ENCODE results near the gene ASB2.

ASB2 gene

GRCh38 chr14:93898731-93899130 is 77.6 kb downstream of the ASB2 start:
- no peak overlapping the region for H3K9ac ChIP-seq (ENCODE audit: insufficient read length, low read depth)
- no peaks in the 10 kb centered on the region for H3K4me1 ChIP-seq (ENCODE audit: insufficient read depth, insufficient read length)
- TF ChIP-seq SUZ12 (IDR thresholded peaks at IDR 0.05; ENCODE audit: extremely low read depth, insufficient read depth, insufficient read length) (no peak), ZNF274 (IDR thresholded peaks at IDR 0.05; ENCODE audit: low read depth, low read length) (no peak), YY1 (IDR thresholded peaks at IDR 0.05; ENCODE audit: insufficient read depth, insufficient read length) (no peak)
- H3K27me3 ChIP-seq (ENCODE audit: insufficient read depth, insufficient read length), result no peaks in the 10 kb centered on the region
- no peaks in the 10 kb centered on the region for H3K36me3 ChIP-seq (ENCODE audit: insufficient read depth, insufficient read length, low read length)
- H3K9me3 ChIP-seq (ENCODE audit: insufficient read depth, low read length), result peaks cover 9% of the 10 kb centered on the region; the same call in 1 of the 2 replicates
- no peak overlapping the region for H3K4me3 ChIP-seq (ENCODE audit: insufficient read length, low read depth)
- no peak for DNase-seq (ENCODE audit: low read depth, low spot score)

GRCh38 chr14:93898081-93898611 is 78.2 kb downstream of the ASB2 start:
- no peak overlapping the region for H3K9ac ChIP-seq (ENCODE audit: insufficient read length, low read depth)
- H3K4me3 ChIP-seq (ENCODE audit: insufficient read length, low read depth), result no peak overlapping the region
- no peak for DNase-seq (ENCODE audit: low read depth, low spot score)
- TF ChIP-seq ZNF274 (IDR thresholded peaks at IDR 0.05; ENCODE audit: low read depth, low read length), result no peak
- no peak for TF ChIP-seq SUZ12 (IDR thresholded peaks at IDR 0.05; ENCODE audit: extremely low read depth, insufficient read depth, insufficient read length)
- TF ChIP-seq YY1 (IDR thresholded peaks at IDR 0.05; ENCODE audit: insufficient read depth, insufficient read length), result no peak
- no peaks in the 10 kb centered on the region for H3K27me3 ChIP-seq (ENCODE audit: insufficient read depth, insufficient read length)
- H3K9me3 ChIP-seq (ENCODE audit: insufficient read depth, low read length), result peaks cover 9% of the 10 kb centered on the region; the same call in 1 of the 2 replicates
- H3K36me3 ChIP-seq (ENCODE audit: insufficient read depth, insufficient read length, low read length), result no peaks in the 10 kb centered on the region
- H3K4me1 ChIP-seq (ENCODE audit: insufficient read depth, insufficient read length), result no peaks in the 10 kb centered on the region

GRCh38 chr14:93897476-93897845 is 78.9 kb downstream of the ASB2 start:
- no peak for DNase-seq (ENCODE audit: low read depth, low spot score)
- Histone ChIP-seq H3K27me3 (ENCODE audit: insufficient read depth, insufficient read length) (no peaks in the 10 kb centered on the region), H3K9me3 (ENCODE audit: insufficient read depth, low read length) (peaks cover 9% of the 10 kb centered on the region; the same call in 1 of the 2 replicates), H3K4me1 (ENCODE audit: insufficient read depth, insufficient read length) (peaks cover 2% of the 10 kb centered on the region), H3K36me3 (ENCODE audit: insufficient read depth, insufficient read length, low read length) (no peaks in the 10 kb centered on the region), H3K4me3 (ENCODE audit: insufficient read length, low read depth) (no peak overlapping the region), H3K9ac (ENCODE audit: insufficient read length, low read depth) (no peak overlapping the region)
- TF ChIP-seq SUZ12 (IDR thresholded peaks at IDR 0.05; ENCODE audit: extremely low read depth, insufficient read depth, insufficient read length) (no peak), YY1 (IDR thresholded peaks at IDR 0.05; ENCODE audit: insufficient read depth, insufficient read length) (no peak), ZNF274 (IDR thresholded peaks at IDR 0.05; ENCODE audit: low read depth, low read length) (no peak)

- peaks cover 9% of the 10 kb centered on the region; the same call in 1 of the 2 replicates for H3K9me3 ChIP-seq (ENCODE audit: insufficient read depth, low read length)
- no peaks in the 10 kb centered on the region for H3K27me3 ChIP-seq (ENCODE audit: insufficient read depth, insufficient read length)
- no peaks in the 10 kb centered on the region for H3K36me3 ChIP-seq (ENCODE audit: insufficient read depth, insufficient read length, low read length)
- H3K4me1 ChIP-seq (ENCODE audit: insufficient read depth, insufficient read length), result peaks cover 9% of the 10 kb centered on the region
- no peak overlapping the region for H3K9ac ChIP-seq (ENCODE audit: insufficient read length, low read depth)
- H3K4me3 ChIP-seq (ENCODE audit: insufficient read length, low read depth), result no peak overlapping the region
- TF ChIP-seq SUZ12 (IDR thresholded peaks at IDR 0.05; ENCODE audit: extremely low read depth, insufficient read depth, insufficient read length), result no peak
- TF ChIP-seq YY1 (IDR thresholded peaks at IDR 0.05; ENCODE audit: insufficient read depth, insufficient read length), result no peak
- no peak for TF ChIP-seq ZNF274 (IDR thresholded peaks at IDR 0.05; ENCODE audit: low read depth, low read length)
- DNase-seq (ENCODE audit: low read depth, low spot score), result no peak
These were observed 81.3 kb downstream of the ASB2 start for GRCh38 chr14:93895023-93895604.

- DNase-seq (ENCODE audit: low read depth, low spot score), result peak; percentile 39
- Histone ChIP-seq H3K27me3 (ENCODE audit: insufficient read depth, insufficient read length) (no peaks in the 10 kb centered on the region), H3K9ac (ENCODE audit: insufficient read length, low read depth) (no peak overlapping the region)
These were observed 82.6 kb downstream of the ASB2 start for GRCh38 chr14:93893661-93894261.

GRCh38 chr14:93892923-93893558 is 83.3 kb downstream of the ASB2 start:
- H3K27me3 ChIP-seq (ENCODE audit: insufficient read depth, insufficient read length), result no peaks in the 10 kb centered on the region
- no peaks in the 10 kb centered on the region for H3K36me3 ChIP-seq (ENCODE audit: insufficient read depth, insufficient read length, low read length)
- TF ChIP-seq ZNF274 (IDR thresholded peaks at IDR 0.05; ENCODE audit: low read depth, low read length), result no peak
- no peak for TF ChIP-seq SUZ12 (IDR thresholded peaks at IDR 0.05; ENCODE audit: extremely low read depth, insufficient read depth, insufficient read length)
- TF ChIP-seq YY1 (IDR thresholded peaks at IDR 0.05; ENCODE audit: insufficient read depth, insufficient read length), result no peak
- DNase-seq (ENCODE audit: low read depth, low spot score), result peak; percentile 50
- peaks cover 9% of the 10 kb centered on the region for H3K4me1 ChIP-seq (ENCODE audit: insufficient read depth, insufficient read length)
- H3K4me3 ChIP-seq (ENCODE audit: insufficient read length, low read depth), result no peak overlapping the region
- H3K9ac ChIP-seq (ENCODE audit: insufficient read length, low read depth), result no peak overlapping the region
- H3K9me3 ChIP-seq (ENCODE audit: insufficient read depth, low read length), result peaks cover 9% of the 10 kb centered on the region; the same call in 1 of the 2 replicates

More at GRCh38 chr14:93893661-93894261, 82.6 kb downstream of the ASB2 start:
- Histone ChIP-seq H3K4me1 (ENCODE audit: insufficient read depth, insufficient read length) (peaks cover 9% of the 10 kb centered on the region), H3K4me3 (ENCODE audit: insufficient read length, low read depth) (no peak overlapping the region), H3K36me3 (ENCODE audit: insufficient read depth, insufficient read length, low read length) (no peaks in the 10 kb centered on the region), H3K9me3 (ENCODE audit: insufficient read depth, low read length) (peaks cover 9% of the 10 kb centered on the region; the same call in 1 of the 2 replicates)
- no peak for TF ChIP-seq YY1 (IDR thresholded peaks at IDR 0.05; ENCODE audit: insufficient read depth, insufficient read length)
- no peak for TF ChIP-seq ZNF274 (IDR thresholded peaks at IDR 0.05; ENCODE audit: low read depth, low read length)
- no peak for TF ChIP-seq SUZ12 (IDR thresholded peaks at IDR 0.05; ENCODE audit: extremely low read depth, insufficient read depth, insufficient read length)

GRCh38 chr14:93892505-93892839 is 83.9 kb downstream of the ASB2 start:
- H3K4me1 ChIP-seq (ENCODE audit: insufficient read depth, insufficient read length), result peaks cover 9% of the 10 kb centered on the region
- peaks cover 9% of the 10 kb centered on the region; the same call in 1 of the 2 replicates for H3K9me3 ChIP-seq (ENCODE audit: insufficient read depth, low read length)
- no peak overlapping the region for H3K9ac ChIP-seq (ENCODE audit: insufficient read length, low read depth)
- no peak overlapping the region for H3K4me3 ChIP-seq (ENCODE audit: insufficient read length, low read depth)
- TF ChIP-seq SUZ12 (IDR thresholded peaks at IDR 0.05; ENCODE audit: extremely low read depth, insufficient read depth, insufficient read length) (no peak), YY1 (IDR thresholded peaks at IDR 0.05; ENCODE audit: insufficient read depth, insufficient read length) (no peak), ZNF274 (IDR thresholded peaks at IDR 0.05; ENCODE audit: low read depth, low read length) (no peak)
- H3K36me3 ChIP-seq (ENCODE audit: insufficient read depth, insufficient read length, low read length), result no peaks in the 10 kb centered on the region
- no peak for DNase-seq (ENCODE audit: low read depth, low spot score)
- no peaks in the 10 kb centered on the region for H3K27me3 ChIP-seq (ENCODE audit: insufficient read depth, insufficient read length)

Data from NT2/D1 (cell line).